ENCODE results near the gene TMEM131.
"Not testable (repeated sequence)": the region's sequence is repeated elsewhere in the genome, so short reads cannot be mapped to it uniquely, and the experiment has no call there.

The TMEM131 gene

DNA sequence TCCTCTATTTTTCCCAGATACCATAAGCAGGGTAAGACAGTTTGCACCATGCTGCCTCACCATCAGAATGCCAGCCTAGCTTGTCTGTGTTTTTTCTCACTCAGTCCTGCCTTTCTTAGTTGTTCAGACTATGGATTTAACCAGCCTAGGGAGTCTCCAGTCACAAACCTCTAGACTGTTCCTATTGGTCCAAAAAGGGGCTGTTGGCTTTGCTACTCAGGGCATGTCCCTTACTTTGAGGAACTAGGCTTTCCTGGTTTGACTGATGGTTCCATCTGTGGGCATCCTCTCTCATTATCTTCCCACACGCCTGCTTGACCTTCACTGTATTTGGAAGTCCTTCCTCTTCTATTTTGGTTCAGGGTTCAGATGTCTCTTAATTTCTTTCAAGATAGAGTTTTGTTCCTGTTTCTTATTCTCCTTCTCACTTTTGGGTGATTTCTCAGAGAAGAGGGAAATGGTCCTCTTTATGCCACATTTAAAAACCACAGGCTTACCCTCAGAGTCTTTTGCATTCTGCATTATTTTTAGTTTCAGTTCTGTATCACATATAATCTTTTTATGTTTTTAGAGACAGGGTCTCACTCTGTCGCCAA lies 31.3 kb upstream of the TMEM131 start:
- Histone ChIP-seq H3K27me3 (no peaks in the 10 kb centered on the region), H3K27ac (no peak overlapping the region), H3K9me3 (no peaks in the 10 kb centered on the region), H3K4me1 (peaks cover 0 to 5% (median 0%) of the 10 kb centered on the region in 4 donors), H3K36me3 (no peaks in the 10 kb centered on the region), H3K4me3 (no peak overlapping the region)
- TF ChIP-seq, protein P1, sequence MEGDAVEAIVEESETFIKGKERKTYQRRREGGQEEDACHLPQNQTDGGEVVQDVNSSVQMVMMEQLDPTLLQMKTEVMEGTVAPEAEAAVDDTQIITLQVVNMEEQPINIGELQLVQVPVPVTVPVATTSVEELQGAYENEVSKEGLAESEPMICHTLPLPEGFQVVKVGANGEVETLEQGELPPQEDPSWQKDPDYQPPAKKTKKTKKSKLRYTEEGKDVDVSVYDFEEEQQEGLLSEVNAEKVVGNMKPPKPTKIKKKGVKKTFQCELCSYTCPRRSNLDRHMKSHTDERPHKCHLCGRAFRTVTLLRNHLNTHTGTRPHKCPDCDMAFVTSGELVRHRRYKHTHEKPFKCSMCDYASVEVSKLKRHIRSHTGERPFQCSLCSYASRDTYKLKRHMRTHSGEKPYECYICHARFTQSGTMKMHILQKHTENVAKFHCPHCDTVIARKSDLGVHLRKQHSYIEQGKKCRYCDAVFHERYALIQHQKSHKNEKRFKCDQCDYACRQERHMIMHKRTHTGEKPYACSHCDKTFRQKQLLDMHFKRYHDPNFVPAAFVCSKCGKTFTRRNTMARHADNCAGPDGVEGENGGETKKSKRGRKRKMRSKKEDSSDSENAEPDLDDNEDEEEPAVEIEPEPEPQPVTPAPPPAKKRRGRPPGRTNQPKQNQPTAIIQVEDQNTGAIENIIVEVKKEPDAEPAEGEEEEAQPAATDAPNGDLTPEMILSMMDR (IDR thresholded peaks at IDR 0.05) = no peak
- DNase-seq = no peak
- intact Hi-C loops (cut with DNase I; ENCODE audit: low total_unique reads) = no loop called here

DNA sequence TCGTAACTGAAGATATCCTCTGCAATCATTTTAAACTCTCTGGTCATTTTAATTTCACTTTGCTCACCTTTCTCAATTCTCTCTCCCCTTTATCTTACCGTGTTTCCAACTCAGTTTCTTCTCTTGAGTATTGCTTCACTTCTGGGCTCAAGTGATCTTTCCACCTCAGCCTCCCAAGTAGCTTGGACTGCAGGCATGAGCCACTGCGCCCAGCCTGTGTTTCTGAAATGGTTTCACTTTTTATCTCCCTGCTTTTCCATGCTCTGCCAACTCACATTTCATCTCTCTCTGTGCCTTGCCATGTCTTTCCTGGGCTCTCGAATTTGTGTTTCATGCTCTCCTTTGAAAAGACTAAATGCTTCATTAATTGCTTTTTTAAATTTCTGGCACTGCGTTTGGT lies 30.5 kb upstream of the TMEM131 start:
- DNase-seq = no peak
- Histone ChIP-seq H3K27ac (no peak overlapping the region), H3K36me3 (no peaks in the 10 kb centered on the region), H3K4me3 (no peak overlapping the region), H3K9me3 (no peaks in the 10 kb centered on the region), H3K27me3 (no peaks in the 10 kb centered on the region), H3K4me1 (peaks cover 0 to 8% (median 0%) of the 10 kb centered on the region in 4 donors)
- TF ChIP-seq, protein P1 (IDR thresholded peaks at IDR 0.05) = no peak
- intact Hi-C loops (cut with DNase I; ENCODE audit: low total_unique reads) = no loop called here

DNA sequence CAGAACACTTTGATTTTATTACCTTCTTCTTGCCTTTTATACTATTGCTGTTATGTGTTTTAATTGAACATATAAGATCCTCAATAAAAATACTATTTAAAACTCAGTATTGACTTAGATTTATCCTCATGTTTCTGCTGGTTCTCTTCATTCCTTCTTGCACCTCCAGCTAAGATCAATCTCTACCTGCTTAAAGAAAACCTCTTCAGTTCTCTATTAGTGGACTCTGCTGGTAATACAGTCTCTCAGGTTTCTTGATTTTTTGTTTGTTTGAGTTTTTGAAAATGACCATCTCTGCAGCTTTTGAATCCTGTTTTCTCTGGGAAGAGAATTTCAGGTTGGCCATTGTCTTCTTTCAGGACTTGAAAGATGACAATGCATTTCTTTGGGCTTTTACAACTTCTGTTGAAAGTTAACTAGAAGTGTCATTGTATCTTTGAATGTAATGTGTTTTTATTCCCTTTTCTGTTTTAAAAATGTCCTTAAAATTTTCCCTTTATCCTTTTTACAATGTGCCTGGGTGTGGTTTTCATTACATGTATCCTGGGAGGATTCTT lies 29.8 kb upstream of the TMEM131 start:
- H3K4me1 ChIP-seq = peaks cover 0 to 13% (median 1%) of the 10 kb centered on the region in 4 donors
- no peak for DNase-seq
- intact Hi-C loops (cut with DNase I; ENCODE audit: low total_unique reads) = no loop called here
- no peaks in the 10 kb centered on the region for H3K27me3 ChIP-seq
- TF ChIP-seq, protein P1 (IDR thresholded peaks at IDR 0.05) = no peak
- H3K4me3 ChIP-seq = no peak overlapping the region
- H3K36me3 ChIP-seq = no peaks in the 10 kb centered on the region
- no peak overlapping the region for H3K27ac ChIP-seq
- H3K9me3 ChIP-seq = no peaks in the 10 kb centered on the region

DNA sequence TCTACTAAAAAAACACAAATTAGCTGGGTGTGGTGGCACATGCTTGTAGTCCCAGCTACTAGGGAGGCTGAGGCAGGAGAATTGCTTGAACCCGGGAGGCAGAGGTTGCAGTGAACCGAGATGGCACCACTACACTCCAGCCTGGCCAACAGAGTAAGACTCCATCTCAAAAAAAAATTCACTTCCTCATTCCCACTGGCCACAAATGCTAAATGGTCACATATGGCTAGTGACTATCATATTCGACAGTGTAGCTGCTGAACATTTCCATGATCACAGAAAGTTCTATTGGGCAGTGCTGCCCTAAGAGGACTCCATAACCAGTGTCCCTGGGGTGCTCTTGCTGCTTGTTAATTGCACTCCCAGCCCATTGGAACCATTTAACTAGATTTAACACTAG lies 26.3 kb upstream of the TMEM131 start:
- intact Hi-C loops (cut with DNase I; ENCODE audit: low total_unique reads); H3K36me3 ChIP-seq; H3K27me3 ChIP-seq; H3K4me1 ChIP-seq; H3K9me3 ChIP-seq; H3K4me3 ChIP-seq; H3K27ac ChIP-seq; DNase-seq: not testable (repeated sequence)

DNA sequence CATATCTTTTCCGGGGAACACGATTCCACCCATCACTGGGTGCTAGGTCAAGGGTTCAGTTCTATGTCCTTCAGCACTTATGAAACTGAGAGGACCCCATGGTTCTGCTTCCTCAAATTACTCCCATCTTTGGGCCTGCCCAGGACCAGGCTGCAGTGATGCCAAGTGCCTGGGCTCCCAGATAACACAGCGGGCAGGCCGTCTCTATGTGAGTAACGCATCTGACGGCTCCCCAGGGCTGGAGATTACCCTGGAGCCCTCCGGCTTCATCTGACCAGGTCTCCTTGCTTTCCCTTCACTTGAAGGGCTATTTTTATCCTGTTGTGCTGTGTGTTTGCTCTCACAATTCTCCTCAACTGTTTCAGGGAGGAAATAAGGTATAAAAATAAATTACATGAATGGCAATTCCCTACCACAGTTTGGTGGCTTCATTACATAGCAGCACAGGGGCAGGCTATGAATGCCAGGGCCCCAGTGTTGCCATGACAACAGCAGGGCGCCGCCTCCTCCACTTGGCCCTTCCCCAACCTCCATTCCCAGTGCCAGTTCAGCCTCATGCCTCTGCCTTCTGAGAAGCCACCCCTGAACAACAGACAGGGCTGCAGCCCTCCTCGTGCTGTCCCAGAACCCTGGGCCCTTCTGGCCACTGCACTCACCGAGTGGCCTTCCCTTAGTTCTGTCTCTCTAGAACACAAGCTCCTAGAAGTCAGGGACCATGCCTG lies 25.4 kb upstream of the TMEM131 start:
- Histone ChIP-seq H3K27ac (no peak overlapping the region), H3K4me3 (no peak overlapping the region), H3K27me3 (no peaks in the 10 kb centered on the region), H3K36me3 (no peaks in the 10 kb centered on the region), H3K4me1 (peaks cover 0 to 8% (median 1%) of the 10 kb centered on the region in 4 donors), H3K9me3 (no peaks in the 10 kb centered on the region)
- intact Hi-C loops (cut with DNase I; ENCODE audit: low total_unique reads) = no loop called here
- TF ChIP-seq, protein P1 (IDR thresholded peaks at IDR 0.05) = no peak
- DNase-seq = no peak

DNA sequence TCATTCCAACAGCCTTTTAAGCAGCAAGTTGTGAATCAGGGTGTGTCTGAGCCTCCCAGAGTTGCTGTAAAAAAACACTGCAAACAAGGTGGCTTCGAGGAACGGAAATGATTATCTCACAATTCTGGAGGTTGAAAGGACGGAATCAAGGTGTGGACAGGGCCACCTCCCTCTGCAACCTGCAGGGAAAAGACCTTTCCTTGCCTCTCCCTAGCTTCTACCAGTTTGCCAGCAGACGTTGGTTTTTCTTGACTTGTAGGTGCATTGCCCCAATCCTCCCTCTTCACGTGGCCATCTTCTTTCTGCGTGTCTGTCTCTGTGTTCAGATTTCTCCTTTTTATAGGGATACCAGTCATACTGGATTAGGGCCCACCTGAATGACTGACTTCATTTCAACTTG lies 24.8 kb upstream of the TMEM131 start:
- no peaks in the 10 kb centered on the region for H3K36me3 ChIP-seq
- H3K27me3 ChIP-seq = no peaks in the 10 kb centered on the region
- no peak overlapping the region for H3K27ac ChIP-seq
- H3K9me3 ChIP-seq = no peaks in the 10 kb centered on the region
- no peak overlapping the region for H3K4me3 ChIP-seq
- TF ChIP-seq, protein P1 (IDR thresholded peaks at IDR 0.05) = no peak
- no peak for DNase-seq
- intact Hi-C loops (cut with DNase I; ENCODE audit: low total_unique reads) = no loop called here
- peaks cover 0 to 8% (median 1%) of the 10 kb centered on the region in 4 donors for H3K4me1 ChIP-seq

Measured in tibial artery (tissue), 4 donors.